Adrenal gland (tissue), 5 donors: Measurements from ENCODE around the gene GLRB.

Experiments
- CTCF ChIP-seq, 6 experiments: fragments of 450-650 bp in 4 of 6; fragments of 200-600 bp in 2 of 6; sonication (generic) in 1 of 6; IDR thresholded peaks; 1 replicate in 5 of 6; 2 replicates in 1 of 6; pipeline versions ENCODE4 v1.5.1 to v1.8.0; 2016 to 2021; ENCODE audit warnings: antibody characterized with exemption in 6 of 6, mild to moderate bottlenecking in 2 of 6, moderate library complexity in 1 of 6
- POLR2A ChIP-seq, 2 donors: fragments of 450-650 bp; IDR thresholded peaks; one replicate each; pipeline ENCODE4 v1.6.1; 2017; ENCODE audit warnings: antibody characterized with exemption in 2 of 2, mild to moderate bottlenecking in 2 of 2, moderate library complexity in 1 of 2
- donor health status: DM: no; HTN: no; CAD: no.

DNA sequence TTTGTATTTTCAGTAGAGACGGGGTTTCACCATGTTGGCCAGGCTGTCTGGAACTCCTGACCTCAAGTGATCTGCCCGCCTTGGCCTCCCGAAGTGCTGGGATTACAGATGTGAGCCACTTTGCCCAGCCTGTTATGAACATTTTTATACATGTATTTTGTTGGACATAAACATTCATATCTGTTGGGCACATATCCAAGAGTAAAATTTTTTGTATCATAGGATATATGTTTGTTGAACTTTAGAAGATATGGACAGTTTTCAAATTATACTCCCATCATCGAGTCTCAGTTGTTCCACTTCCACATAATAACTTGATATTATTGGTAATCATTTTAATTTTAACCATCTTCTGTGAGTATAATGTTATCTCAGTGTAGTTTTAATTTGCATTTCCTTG, 23.6 kb downstream of the GLRB start:
- TF ChIP-seq CTCF (IDR thresholded peaks at IDR 0.05) (no peak), POLR2A (IDR thresholded peaks at IDR 0.05) (no peak)
